HG02885 (cell line): Measurements from ENCODE around the gene SLC31A1.

ENCODE experiments used
- ATAC-seq: cut with Tn5 transposase; IDR thresholded peaks from one replicate; pipeline ENCODE4 v1.9.1; 2021; ENCODE audit warnings: mild to moderate bottlenecking; ENCODE audit not compliant: unreplicated experiment, poor library complexity

SLC31A1 gene

GRCh38 chr9:113299800-113300292 is 78.5 kb downstream of the SLC31A1 start:
- ATAC-seq, result no peak

DNA sequence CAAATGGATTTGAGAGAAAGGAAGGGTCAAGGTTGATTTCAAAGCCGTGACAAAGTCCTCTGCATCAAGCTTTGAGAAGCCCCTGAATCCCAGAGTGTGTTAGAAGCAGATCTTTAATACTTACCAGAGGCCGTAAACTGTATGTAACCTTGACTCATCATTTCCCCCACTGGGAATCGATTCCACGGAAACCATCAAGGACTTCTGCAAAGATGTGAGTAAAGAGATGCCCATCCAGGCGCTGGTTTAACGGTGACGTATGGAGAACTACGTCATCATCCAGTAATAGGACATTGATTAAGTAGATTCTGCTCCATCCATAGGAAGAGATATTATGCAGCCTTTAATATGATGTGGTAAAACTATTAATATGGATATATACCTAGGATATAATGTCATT is 80.2 kb downstream of the SLC31A1 start:
- ATAC-seq, result no peak

GRCh38 chr9:113302792-113303418 is 81.6 kb downstream of the SLC31A1 start, which contains the start of gene RNF183:
Gene RNF183 (minus strand): TSS chr9:113303376. CDS start chr9:113298184, 5,192 bp downstream.
- no peak for ATAC-seq

DNA sequence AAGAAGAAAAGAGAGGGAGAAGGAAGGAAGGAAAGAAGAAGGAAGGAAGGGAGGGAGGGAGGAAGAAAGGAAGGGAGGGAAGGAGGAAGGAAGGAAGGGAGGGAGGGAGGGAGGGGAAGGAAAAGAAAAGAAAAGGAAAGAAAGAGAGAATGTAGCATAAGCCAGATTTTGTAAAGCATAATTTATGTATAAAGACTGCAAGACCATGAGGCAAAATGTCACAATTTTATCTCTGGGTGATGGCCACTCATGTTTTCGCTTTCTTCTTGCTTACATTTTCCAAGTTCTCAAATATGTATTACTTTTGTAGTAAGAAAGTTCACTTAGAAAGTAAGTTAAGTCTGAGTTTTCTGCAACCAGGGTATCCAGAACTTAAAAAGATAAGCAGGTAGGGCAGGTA is 85.2 kb downstream of the SLC31A1 start:
- ATAC-seq, result no peak

- no peak for ATAC-seq
Measured at GRCh38 chr9:113307396-113307975, 86.1 kb downstream of the SLC31A1 start.

DNA sequence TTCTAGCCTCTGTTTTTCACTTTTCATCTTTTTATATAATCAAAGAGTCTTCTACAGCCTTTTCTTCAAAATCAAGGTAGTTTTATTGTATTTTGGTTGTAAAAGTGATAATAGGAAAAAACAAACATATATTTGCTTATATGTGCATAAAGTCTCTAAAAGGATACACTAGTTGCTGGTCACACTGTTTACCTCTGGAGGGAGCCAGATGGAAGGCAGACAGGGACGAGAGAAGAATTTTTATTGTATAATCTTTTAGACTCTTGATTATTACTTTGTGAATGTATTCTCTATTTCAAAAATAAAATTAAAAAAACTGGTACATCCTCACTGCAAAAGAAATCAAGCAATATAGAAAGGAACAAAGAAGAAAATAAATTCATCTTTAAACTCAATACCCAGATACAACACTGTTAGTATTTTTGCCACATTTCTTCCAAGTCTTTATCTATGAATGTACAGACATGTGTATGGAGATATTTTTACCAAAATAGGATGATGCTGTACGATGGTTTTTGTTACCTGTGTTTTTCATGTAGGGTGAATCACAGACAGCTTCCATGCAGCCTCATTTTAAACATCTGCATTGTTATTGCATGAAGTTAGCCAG is 88.0 kb downstream of the SLC31A1 start:
- ATAC-seq, result no peak

GRCh38 chr9:113310538-113310937 is 89.2 kb downstream of the SLC31A1 start:
- no peak for ATAC-seq

DNA sequence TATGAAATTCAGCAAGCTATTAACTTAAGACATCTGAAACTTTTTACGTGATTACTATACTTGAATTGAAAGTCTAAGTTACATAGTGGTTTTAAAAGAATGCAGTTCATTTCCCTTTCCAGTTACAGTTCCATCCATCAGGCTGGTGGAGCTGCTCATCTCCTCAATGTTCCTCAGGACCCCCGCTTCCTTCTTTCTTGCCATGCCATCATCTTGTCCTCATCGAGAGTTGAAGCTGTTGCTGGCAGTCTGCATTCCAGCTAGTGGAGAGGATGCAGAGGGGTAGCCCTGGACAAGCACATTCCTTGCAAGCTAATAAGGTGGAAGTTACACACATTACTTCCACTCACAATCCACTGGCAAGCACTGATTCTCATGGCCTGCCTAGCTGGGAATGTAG is 90.6 kb downstream of the SLC31A1 start:
- ATAC-seq, result no peak

GRCh38 chr9:113313261-113313660 is 91.9 kb downstream of the SLC31A1 start:
- no peak for ATAC-seq
